Measurements from ENCODE around the gene GOLGA8B.

GRCh38 chr15:34598799-34599585, 15.5 kb upstream of the GOLGA8B start:
- TF ChIP-seq CTCF (IDR thresholded peaks at IDR 0.05) (no peak), POLR2A (IDR thresholded peaks at IDR 0.05) (no peak), POLR2AphosphoS5 (IDR thresholded peaks at IDR 0.05) (no peak)

Measured in prostate gland (tissue), 2 donors.